ENCODE results near the gene AHSG.

AHSG gene

GRCh38 chr3:186570096-186570940, 42.5 kb upstream of the AHSG start, which contains the start of gene DNAJB11:
TSS of gene DNAJB11 (plus strand) at chr3:186570720. CDS start at chr3:186570898, 178 bp downstream.
- DNase-seq (ENCODE audit: low read depth): peak; percentile 100
- H3K4me3 ChIP-seq (ENCODE audit: control insufficient read depth, low read depth, low read length): peak within 1 kb of the TSS; percentile 94
- no peak for TF ChIP-seq CTCF (conservative IDR thresholded peaks at IDR 0.05; ENCODE audit: control insufficient read depth, insufficient read depth, low read depth, low read length)

- no peak for DNase-seq (ENCODE audit: low read depth)
- peak overlapping the region; percentile 94 for H3K4me3 ChIP-seq (ENCODE audit: control insufficient read depth, low read depth, low read length)
- TF ChIP-seq CTCF (conservative IDR thresholded peaks at IDR 0.05; ENCODE audit: control insufficient read depth, insufficient read depth, low read depth, low read length): no peak
Measured at GRCh38 chr3:186570941-186571643, 41.8 kb upstream of the AHSG start.

GRCh38 chr3:186571644-186572013, 41.2 kb upstream of the AHSG start:
- H3K4me3 ChIP-seq (ENCODE audit: control insufficient read depth, low read depth, low read length): peak overlapping the region; percentile 94
- no peak for TF ChIP-seq CTCF (conservative IDR thresholded peaks at IDR 0.05; ENCODE audit: control insufficient read depth, insufficient read depth, low read depth, low read length)
- DNase-seq (ENCODE audit: low read depth): no peak

GRCh38 chr3:186577521-186577920, 35.3 kb upstream of the AHSG start:
- DNase-seq (ENCODE audit: low read depth): no peak
- no peak for TF ChIP-seq CTCF (conservative IDR thresholded peaks at IDR 0.05; ENCODE audit: control insufficient read depth, insufficient read depth, low read depth, low read length)

GRCh38 chr3:186580785-186581184, 32.1 kb upstream of the AHSG start:
- no peak for TF ChIP-seq CTCF (conservative IDR thresholded peaks at IDR 0.05; ENCODE audit: control insufficient read depth, insufficient read depth, low read depth, low read length)
- H3K4me3 ChIP-seq (ENCODE audit: control insufficient read depth, low read depth, low read length): no peak overlapping the region
- DNase-seq (ENCODE audit: low read depth): no peak

More at GRCh38 chr3:186577521-186577920, 35.3 kb upstream of the AHSG start:
- no peak overlapping the region for H3K4me3 ChIP-seq (ENCODE audit: control insufficient read depth, low read depth, low read length)

- H3K4me3 ChIP-seq (ENCODE audit: control insufficient read depth, low read depth, low read length): no peak overlapping the region
- no peak for DNase-seq (ENCODE audit: low read depth)
- TF ChIP-seq CTCF (conservative IDR thresholded peaks at IDR 0.05; ENCODE audit: control insufficient read depth, insufficient read depth, low read depth, low read length): no peak
Measured at GRCh38 chr3:186582541-186582940, 30.3 kb upstream of the AHSG start.

All from fibroblast of mammary gland (primary cell).